ENCODE results near the gene DCAKD. TPM values are rescaled to one million over a fixed set of nuclear protein-coding genes. Genes with fewer than 3 reads are reported as not detected.
A peak's percentile ranks its signal among the peaks of the same experiment; 100 is the strongest.

The DCAKD gene
- total and polyA plus RNA-seq, 4 donors: 14.5 to 33.1 (median 21.4) TPM

GRCh38 chr17:45030733-45031132 lies 20.7 kb downstream of the DCAKD start:
- H3K4me3 ChIP-seq (ENCODE audit: low read length in 2 of 2): no peak overlapping the region
- H3K4me1 ChIP-seq (ENCODE audit: control insufficient read depth in 1 of 2, insufficient read depth in 2 of 2, low read length in 2 of 2): no peaks in the 10 kb centered on the region
- no peaks in the 10 kb centered on the region for H3K9me3 ChIP-seq (ENCODE audit: control insufficient read depth, low read length)
- no peak for ATAC-seq (ENCODE audit: low FRiP score)
- no peaks in the 10 kb centered on the region for H3K27me3 ChIP-seq (ENCODE audit: control insufficient read depth in 1 of 2, insufficient read depth in 2 of 2, low read length in 1 of 2)
- no peak overlapping the region for H3K27ac ChIP-seq (ENCODE audit: low read depth in 1 of 2, low read length in 2 of 2)
- no peak for DNase-seq
- H3K36me3 ChIP-seq (ENCODE audit: control insufficient read depth in 1 of 2, insufficient read depth in 2 of 2, low read length in 1 of 2): no peaks in the 10 kb centered on the region
- 79 to 80% methylated on average over 6 of the region's 6 CpGs for WGBS, 2 donors
- intact Hi-C loops (cut with DNase I): no loop called here

GRCh38 chr17:45029758-45030423 lies 21.5 kb downstream of the DCAKD start:
- 83 to 90% methylated on average over 17 of the region's 17 CpGs for WGBS, 2 donors
- no peak overlapping the region for H3K27ac ChIP-seq (ENCODE audit: low read depth in 1 of 2, low read length in 2 of 2)
- H3K36me3 ChIP-seq (ENCODE audit: control insufficient read depth in 1 of 2, insufficient read depth in 2 of 2, low read length in 1 of 2): no peaks in the 10 kb centered on the region
- no peaks in the 10 kb centered on the region for H3K4me1 ChIP-seq (ENCODE audit: control insufficient read depth in 1 of 2, insufficient read depth in 2 of 2, low read length in 2 of 2)
- intact Hi-C loops (cut with DNase I): loop anchor here in 1 of 2 donors (10.0 kb wide), 1 partner anchor 255 kb away; no protein-coding TSS in a partner anchor
- ATAC-seq (ENCODE audit: low FRiP score) (no peak), DNase-seq (no peak)
- no peak overlapping the region for H3K4me3 ChIP-seq (ENCODE audit: low read length in 2 of 2)
- no peaks in the 10 kb centered on the region for H3K9me3 ChIP-seq (ENCODE audit: control insufficient read depth, low read length)
- H3K27me3 ChIP-seq (ENCODE audit: control insufficient read depth in 1 of 2, insufficient read depth in 2 of 2, low read length in 1 of 2): no peaks in the 10 kb centered on the region

DNA sequence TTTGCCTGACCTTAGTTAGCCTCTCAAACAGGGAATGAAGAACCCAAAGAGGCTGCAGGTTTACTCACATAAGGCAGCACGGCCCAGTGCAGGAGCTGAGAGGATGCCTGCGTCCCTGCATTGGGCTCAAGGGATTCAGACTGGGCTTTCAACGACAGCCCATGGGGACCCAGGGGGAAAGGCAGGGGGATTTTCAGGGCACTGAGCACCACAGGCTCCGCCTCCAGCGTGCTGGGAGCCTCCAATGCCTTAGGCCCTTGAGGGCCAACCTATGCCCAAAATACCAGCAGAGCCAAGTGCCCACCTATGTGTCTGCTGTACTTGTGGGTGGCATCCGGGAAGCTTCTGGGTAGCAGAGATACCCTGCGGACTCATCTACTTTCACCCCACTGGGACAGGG lies 22.3 kb downstream of the DCAKD start:
- no peak for DNase-seq
- no peaks in the 10 kb centered on the region for H3K9me3 ChIP-seq (ENCODE audit: control insufficient read depth, low read length)
- ATAC-seq (ENCODE audit: low FRiP score): no peak
- WGBS, 2 donors: 84 to 88% methylated on average over 7 of the region's 7 CpGs
- no peaks in the 10 kb centered on the region for H3K36me3 ChIP-seq (ENCODE audit: control insufficient read depth in 1 of 2, insufficient read depth in 2 of 2, low read length in 1 of 2)
- H3K4me3 ChIP-seq (ENCODE audit: low read length in 2 of 2): no peak overlapping the region
- intact Hi-C loops (cut with DNase I): loop anchor here in 1 of 2 donors (10.0 kb wide), 1 partner anchor 254 kb away; no protein-coding TSS in a partner anchor
- H3K27ac ChIP-seq (ENCODE audit: low read depth in 1 of 2, low read length in 2 of 2): no peak overlapping the region
- no peaks in the 10 kb centered on the region for H3K4me1 ChIP-seq (ENCODE audit: control insufficient read depth in 1 of 2, insufficient read depth in 2 of 2, low read length in 2 of 2)
- H3K27me3 ChIP-seq (ENCODE audit: control insufficient read depth in 1 of 2, insufficient read depth in 2 of 2, low read length in 1 of 2): no peaks in the 10 kb centered on the region

DNA sequence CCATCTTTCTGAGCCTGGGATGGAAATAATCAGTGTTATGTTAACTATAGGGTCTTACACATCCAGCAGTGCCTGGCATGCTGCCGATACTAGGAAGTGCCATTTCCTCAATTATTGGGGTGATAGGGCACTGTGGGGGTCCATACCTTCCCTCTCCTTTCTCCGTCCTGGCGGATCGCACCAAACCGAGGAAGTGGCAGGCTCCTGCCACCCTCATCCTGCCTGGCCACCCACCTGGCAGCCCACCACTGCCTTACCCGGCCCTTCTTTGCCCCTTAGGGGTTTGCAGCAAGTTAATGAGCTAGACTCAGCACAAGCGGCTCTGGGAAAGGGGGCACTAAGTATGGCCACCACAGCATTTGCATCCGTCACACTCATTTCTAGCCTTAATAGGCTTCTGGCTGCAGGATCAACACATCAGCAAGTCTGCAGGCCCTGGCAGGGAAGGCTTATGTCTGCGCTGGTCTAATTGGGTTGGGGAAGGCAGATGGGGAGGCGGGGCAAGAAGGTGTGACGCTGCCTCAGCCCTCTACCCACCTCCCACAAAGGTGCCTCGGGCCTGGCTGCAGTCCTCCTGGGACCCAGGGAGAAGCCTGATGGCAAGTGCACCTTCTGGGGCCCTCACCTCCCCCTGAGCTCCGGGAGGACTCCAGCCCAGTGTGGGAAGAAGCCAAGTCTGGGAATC lies 28.6 kb downstream of the DCAKD start:
- intact Hi-C loops (cut with DNase I): loop anchor here (1.0 to 10.0 kb wide), 6 partner anchors 55 to 248 kb away; partner anchors contain the start of genes C1QL1 (in 1 of the 2) and PLCD3 (in 1 of the 2)
- no peak for DNase-seq
- no peak for ATAC-seq (ENCODE audit: low FRiP score)
- WGBS, 2 donors: 83 to 84% methylated on average over 13 of the region's 13 CpGs
- Histone ChIP-seq H3K4me3 (ENCODE audit: low read length in 2 of 2) (no peak overlapping the region), H3K4me1 (ENCODE audit: control insufficient read depth in 1 of 2, insufficient read depth in 2 of 2, low read length in 2 of 2) (no peaks in the 10 kb centered on the region), H3K36me3 (ENCODE audit: control insufficient read depth in 1 of 2, insufficient read depth in 2 of 2, low read length in 1 of 2) (no peaks in the 10 kb centered on the region), H3K27me3 (ENCODE audit: control insufficient read depth in 1 of 2, insufficient read depth in 2 of 2, low read length in 1 of 2) (no peaks in the 10 kb centered on the region), H3K27ac (ENCODE audit: low read depth in 1 of 2, low read length in 2 of 2) (no peak overlapping the region), H3K9me3 (ENCODE audit: control insufficient read depth, low read length) (no peaks in the 10 kb centered on the region)

- Histone ChIP-seq H3K4me3 (ENCODE audit: low read length in 2 of 2) (no peak overlapping the region), H3K9me3 (ENCODE audit: control insufficient read depth, low read length) (no peaks in the 10 kb centered on the region), H3K36me3 (ENCODE audit: control insufficient read depth in 1 of 2, insufficient read depth in 2 of 2, low read length in 1 of 2) (no peaks in the 10 kb centered on the region), H3K27me3 (ENCODE audit: control insufficient read depth in 1 of 2, insufficient read depth in 2 of 2, low read length in 1 of 2) (no peaks in the 10 kb centered on the region), H3K4me1 (ENCODE audit: control insufficient read depth in 1 of 2, insufficient read depth in 2 of 2, low read length in 2 of 2) (no peaks in the 10 kb centered on the region), H3K27ac (ENCODE audit: low read depth in 1 of 2, low read length in 2 of 2) (no peak overlapping the region)
- no peak for ATAC-seq (ENCODE audit: low FRiP score)
- intact Hi-C loops (cut with DNase I): loop anchor here (1.0 to 10.0 kb wide), 6 partner anchors 55 to 247 kb away; partner anchors contain the start of genes C1QL1 (in 1 of the 2) and PLCD3 (in 1 of the 2)
- no peak for DNase-seq
- WGBS, 2 donors: 54 to 56% methylated on average over 8 of the region's 8 CpGs
Observed at GRCh38 chr17:45022288-45022648, 29.2 kb downstream of the DCAKD start.

GRCh38 chr17:45021607-45022287 lies 29.7 kb downstream of the DCAKD start:
- Histone ChIP-seq H3K36me3 (ENCODE audit: control insufficient read depth in 1 of 2, insufficient read depth in 2 of 2, low read length in 1 of 2) (no peaks in the 10 kb centered on the region), H3K4me1 (ENCODE audit: control insufficient read depth in 1 of 2, insufficient read depth in 2 of 2, low read length in 2 of 2) (no peaks in the 10 kb centered on the region), H3K9me3 (ENCODE audit: control insufficient read depth, low read length) (no peaks in the 10 kb centered on the region), H3K27me3 (ENCODE audit: control insufficient read depth in 1 of 2, insufficient read depth in 2 of 2, low read length in 1 of 2) (no peaks in the 10 kb centered on the region), H3K4me3 (ENCODE audit: low read length in 2 of 2) (no peak overlapping the region), H3K27ac (ENCODE audit: low read depth in 1 of 2, low read length in 2 of 2) (no peak overlapping the region)
- WGBS, 2 donors: 2 to 5% methylated on average over 33 to 57 of the region's 57 CpGs
- DNase-seq: peak; percentile 79 to 92
- intact Hi-C loops (cut with DNase I): loop anchor here (1.0 to 10.0 kb wide), 6 partner anchors 54 to 247 kb away; partner anchors contain the start of genes C1QL1 (in 1 of the 2) and PLCD3 (in 1 of the 2)
- ATAC-seq (ENCODE audit: low FRiP score): peak; percentile 91

DNA sequence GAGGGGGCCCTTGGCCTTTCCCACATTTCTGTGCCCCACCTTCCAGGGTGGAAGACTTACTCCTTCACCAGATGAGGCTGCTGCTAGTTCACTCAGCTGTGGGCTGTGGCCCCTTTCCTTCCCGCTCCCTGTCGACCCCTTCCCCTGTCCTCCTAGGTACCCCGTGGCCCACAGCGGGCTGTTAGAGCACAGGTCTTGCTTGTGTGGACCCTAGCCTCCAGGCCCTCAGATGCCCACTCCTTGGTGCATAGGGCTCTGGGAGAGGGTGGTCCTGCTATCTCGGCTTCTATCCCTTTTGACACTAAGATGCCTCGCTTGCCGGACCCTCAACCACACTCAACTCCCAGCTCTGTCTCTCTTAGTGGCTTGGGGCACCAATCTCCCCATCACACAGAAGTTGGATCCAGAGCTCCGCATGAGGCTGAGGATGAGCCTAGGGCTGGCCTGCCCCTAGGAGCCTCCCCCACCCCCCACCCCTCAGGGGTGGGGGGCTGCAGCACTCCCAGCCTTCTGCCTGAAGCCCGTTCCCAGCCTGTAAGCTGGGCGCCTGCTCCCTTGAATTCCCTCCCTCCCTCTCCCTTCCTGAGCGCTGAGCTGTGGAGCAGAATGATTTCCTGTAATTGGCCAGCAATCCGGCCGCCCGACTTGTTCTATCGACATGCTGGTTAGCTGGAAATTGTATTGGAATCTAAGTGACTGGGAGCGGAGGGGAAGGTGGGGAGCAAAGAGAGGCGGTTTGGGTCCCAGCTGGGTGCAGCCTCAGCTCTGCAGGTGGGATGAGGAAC lies 30.9 kb downstream of the DCAKD start:
- Histone ChIP-seq H3K27me3 (ENCODE audit: control insufficient read depth in 1 of 2, insufficient read depth in 2 of 2, low read length in 1 of 2) (no peaks in the 10 kb centered on the region), H3K36me3 (ENCODE audit: control insufficient read depth in 1 of 2, insufficient read depth in 2 of 2, low read length in 1 of 2) (no peaks in the 10 kb centered on the region), H3K9me3 (ENCODE audit: control insufficient read depth, low read length) (no peaks in the 10 kb centered on the region), H3K27ac (ENCODE audit: low read depth in 1 of 2, low read length in 2 of 2) (no peak overlapping the region), H3K4me3 (ENCODE audit: low read length in 2 of 2) (no peak overlapping the region), H3K4me1 (ENCODE audit: control insufficient read depth in 1 of 2, insufficient read depth in 2 of 2, low read length in 2 of 2) (no peaks in the 10 kb centered on the region)
- 62 to 63% methylated on average over 17 of the region's 17 CpGs for WGBS, 2 donors
- DNase-seq (no peak), ATAC-seq (ENCODE audit: low FRiP score) (no peak)
- intact Hi-C loops (cut with DNase I): loop anchor here (1.0 to 10.0 kb wide), 4 partner anchors 53 to 246 kb away; partner anchors contain the start of genes C1QL1 (in 1 of the 2) and PLCD3 (in 1 of the 2)
